Activated CD4-positive, alpha-beta T cell treated with anti-CD3 and anti-CD28 coated beads for 1 hour (primary cell): ENCODE data around the gene KIRREL1.

ENCODE experiments used
- DNase-seq: peaks from one replicate; pipeline ENCODE4 v3.0.0-alpha.2; 2020

Gene KIRREL1

DNA sequence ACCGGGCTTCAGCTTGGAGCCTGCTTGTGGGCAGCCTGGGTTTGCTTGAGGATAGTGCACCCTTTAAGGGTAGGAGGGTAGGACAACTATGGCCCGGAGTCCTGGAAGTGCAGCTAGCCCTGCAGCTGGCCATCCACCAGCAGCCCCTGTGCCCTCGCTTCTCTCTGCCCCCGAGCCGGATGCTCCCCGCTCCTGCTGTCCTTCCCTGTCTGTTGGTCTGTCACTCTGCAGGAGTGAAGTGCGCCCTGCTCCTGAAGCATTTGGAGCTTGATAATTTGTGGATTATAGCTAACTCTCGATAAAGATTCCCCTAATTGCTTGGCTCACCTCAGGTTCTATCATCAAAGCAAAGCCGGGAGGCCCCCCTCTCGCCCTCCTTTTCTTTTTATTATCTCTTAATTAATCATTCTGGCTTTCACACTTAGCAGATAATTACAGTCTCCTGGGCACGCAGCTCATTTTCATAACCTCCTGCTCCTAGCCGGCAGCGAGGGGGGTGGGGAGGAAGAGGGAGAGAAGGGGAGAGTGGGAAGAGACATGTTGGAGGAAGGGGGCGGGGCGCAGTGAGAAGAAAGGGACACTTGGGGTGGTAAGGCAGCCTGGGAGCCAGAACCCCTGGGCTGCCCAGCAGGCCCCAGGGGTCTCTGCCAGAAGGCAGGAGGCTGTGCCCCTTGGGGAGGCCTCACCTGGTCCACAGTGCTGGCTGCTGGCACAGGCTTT, 14.4 kb downstream of the KIRREL1 start:
- no peak for DNase-seq

DNA sequence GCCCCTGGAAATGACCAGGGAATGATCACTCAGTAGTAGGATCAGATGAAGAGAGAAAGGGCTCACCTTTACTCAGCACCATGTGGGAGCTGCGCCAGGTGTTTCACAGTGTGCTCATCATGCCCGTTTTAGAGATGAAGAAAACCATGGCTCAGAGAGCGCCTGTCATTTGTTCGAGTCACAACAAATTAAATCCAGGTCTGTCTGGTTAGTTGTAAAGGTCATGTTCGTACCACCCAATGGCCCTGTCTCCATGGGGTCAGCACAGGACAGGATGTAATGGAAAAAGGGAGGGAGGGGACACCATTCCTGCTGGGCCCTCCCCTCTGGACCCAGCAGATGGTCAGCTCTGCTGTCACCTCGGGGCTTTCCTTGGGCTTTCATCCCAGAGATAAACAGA, 15.2 kb downstream of the KIRREL1 start:
- DNase-seq, result no peak

- DNase-seq, result no peak
These were observed 18.3 kb downstream of the KIRREL1 start for GRCh38 chr1:158011714-158012113.

DNA sequence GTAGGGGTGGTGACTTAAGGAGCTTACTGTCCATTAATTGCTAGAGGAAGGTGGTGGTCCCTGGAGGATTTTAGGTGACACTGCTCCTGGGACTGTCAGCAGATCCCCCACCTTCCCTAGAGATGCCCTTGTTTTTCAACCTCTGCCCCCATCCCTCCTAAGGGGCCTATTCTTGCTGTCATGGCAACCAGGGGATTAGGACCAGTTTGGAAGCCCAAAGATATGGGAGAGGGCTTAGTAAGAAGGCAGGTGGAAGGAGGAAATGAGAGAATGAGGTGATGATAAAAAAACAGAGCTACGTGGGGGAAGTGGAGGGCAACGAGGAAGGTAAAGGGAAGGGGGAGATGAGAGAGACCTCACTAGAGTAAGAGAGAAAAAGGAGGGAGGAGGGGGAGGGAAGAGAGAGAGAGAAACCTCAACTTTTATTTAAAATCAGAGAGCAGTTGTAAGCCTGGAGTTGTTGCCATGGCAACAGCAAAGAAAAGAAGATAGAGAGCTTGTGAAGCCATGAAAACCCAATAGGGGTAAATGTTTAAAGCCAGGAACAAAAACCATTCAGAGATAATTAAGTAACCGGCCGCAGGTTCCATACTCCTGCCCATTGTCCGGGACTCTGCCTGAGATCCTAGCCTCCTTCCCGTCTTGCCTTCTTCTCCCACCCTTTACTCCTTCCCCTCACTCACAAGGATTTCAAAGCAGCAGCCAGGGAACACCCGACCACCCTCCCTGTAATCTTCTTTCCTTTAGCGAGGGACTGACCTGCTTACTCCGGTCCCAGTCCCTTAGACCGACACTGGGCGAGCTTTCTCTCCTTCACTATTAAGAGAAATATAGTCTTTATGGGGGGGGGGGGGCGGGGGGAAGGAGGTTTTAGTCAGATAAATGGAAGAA, 20.6 kb downstream of the KIRREL1 start:
- no peak for DNase-seq

DNA sequence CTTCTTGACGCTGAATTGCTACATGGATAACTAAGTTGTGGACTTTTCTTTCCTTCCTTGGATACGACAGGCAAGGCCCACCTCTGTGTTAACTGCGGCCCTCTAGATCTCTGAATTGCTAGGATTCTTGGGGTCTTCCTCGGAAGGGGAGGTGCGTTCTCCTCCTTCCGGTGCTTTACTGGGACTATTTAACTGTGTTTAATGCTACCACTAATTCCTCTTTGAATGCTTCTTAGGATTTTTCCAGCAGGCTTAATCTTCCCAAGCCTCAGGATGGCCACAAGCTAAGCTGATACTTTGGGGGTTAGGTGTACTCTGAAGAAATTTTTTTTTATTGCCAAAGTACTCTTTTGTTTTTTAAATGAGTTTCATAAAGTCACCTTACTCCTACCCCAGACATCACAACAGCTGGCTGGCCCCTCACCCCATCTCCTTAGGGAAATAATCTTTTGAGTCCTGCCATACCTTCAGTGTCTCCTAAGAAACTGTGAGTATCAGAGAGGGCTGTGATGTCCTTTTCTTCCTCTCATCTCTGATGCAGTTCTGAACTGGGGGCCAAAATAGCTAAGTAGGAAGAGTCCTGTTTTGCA, 21.4 kb downstream of the KIRREL1 start:
- DNase-seq, result no peak

DNA sequence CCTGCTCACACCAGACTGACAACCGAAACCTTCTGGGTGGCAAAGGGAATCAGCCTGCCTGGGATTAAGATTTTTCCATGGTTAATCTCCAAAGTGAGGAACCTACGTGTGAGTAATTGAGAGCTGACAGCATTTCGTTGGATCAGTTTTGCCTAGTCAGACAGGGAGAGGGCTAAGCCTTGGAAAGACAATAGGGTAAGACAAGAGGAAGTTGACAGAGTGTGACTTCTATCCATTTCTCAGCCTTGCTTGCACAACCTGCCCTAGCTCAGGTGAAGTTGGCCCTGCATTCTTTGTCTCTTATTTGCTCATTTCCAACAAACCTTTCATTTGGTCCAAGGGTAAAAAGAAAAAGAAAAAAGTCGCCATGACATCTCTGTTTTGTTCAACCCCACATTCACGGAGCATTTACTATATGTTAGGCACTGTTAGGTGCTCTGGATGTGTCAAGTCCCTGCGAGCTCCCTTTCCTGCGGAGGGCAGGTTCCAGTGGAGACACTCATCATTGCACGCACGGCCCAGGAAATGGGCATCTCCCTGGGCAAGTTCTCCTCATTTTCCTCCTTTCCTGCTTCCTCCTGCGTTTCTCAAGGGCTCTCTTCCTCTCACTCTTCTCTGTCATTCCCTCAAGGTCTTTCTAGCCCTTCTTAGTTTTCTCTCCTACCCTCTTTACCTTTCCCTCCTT, 23.3 kb downstream of the KIRREL1 start:
- DNase-seq, result no peak

GRCh38 chr1:158017800-158018595, 24.6 kb downstream of the KIRREL1 start:
- no peak for DNase-seq

DNA sequence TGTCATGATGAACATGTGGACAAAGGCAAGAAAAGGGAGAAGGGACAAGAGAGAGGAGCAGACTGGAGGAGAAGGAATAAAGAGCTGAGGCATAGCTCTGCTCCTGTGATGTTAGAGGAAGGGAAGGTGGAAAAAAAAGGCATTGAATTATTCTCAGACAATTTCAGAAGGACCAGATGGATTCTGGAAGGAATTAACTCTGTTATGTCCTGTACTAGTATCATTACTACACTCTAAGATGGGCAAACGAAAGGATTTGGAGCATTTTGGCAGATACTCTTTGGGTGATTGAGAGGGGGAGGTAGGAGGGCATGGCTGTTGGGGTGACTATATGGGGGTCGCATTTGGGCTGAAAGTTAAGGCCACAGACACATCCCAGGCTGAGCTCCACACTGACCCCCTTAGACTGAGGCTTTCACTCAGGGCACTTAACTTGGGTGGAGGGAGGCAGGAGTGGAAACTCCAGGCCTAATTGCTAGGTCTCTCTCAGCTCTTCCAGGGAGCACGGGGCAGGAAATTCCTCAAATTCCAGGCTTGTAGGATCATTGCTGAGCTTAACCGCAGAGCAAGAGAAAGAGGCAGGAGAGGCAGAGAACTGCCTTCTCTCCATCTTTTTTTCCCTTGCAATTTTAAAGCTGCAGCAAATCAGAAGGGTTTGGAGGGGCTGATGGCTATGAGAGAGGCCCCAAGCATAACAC, 25.9 kb downstream of the KIRREL1 start:
- no peak for DNase-seq

DNA sequence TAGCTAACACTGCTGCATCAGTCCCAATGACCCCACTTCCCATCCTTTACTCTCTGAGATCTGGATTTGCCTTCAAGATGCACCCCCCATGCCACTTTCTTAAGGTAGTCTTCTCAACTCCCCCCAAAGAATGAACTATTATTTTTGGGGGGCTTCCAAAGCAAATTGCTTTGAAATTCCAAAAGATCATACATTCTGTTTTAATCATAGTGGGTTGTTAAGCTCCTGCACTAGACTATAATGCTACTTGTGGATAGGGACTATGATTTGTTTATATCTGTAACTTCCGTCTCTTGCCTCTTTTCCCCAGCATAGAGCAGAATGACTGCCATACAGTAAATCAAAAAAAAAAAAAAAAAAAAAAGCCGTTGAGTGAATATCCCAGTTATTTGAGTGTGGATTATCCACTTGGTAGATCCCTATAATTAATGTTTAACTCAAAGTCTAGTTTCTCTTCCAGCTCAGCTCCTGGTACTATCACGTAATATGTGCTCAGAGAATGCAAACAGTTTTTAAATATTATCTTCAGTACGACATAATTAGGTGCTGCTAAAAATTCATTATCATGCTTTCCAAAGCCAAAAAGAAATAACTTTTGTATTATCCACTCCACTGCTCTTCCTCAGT, 26.9 kb downstream of the KIRREL1 start:
- no peak for DNase-seq

GRCh38 chr1:158020886-158021620, 27.6 kb downstream of the KIRREL1 start:
- DNase-seq, result no peak

- DNase-seq, result no peak
These were observed 28.3 kb downstream of the KIRREL1 start for GRCh38 chr1:158021721-158022120.

DNA sequence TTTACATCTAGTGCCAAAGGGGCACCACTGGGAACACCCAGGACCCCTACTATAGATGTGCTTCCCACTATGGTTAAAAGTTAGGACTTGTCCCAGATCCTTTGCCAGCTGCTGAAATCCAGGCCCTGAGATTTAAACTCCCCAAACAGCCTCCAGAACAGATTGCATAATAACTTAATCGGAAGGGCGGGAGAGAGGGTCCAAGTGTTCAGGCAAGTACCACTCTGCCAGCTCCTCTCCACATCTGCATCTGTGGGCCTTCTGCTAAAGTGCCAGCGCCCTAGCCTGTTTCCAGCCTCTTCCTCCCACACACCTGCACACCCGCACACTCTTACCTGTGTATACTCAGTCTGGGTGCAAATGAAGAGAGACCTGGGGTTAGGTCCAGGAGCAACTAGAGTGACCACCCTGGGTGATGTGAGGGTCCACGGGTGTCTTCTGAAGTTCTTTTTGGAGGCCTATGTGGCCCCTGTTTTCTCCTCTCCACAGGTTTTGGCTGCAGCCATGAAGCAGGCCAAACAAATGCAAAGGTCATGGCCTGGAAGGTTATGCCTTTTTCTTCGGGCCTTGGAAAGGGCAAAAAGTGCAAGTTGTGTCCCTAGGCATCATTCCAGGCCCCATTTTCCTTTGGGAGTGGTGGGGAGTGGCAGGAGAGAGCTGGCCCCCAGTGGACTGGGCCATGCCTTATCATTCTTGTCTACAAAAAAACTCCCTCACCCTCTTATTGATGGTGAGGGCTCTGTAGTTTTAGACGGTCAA, 29.3 kb downstream of the KIRREL1 start:
- DNase-seq, result no peak

GRCh38 chr1:158024737-158025136, 31.3 kb downstream of the KIRREL1 start:
- DNase-seq, result no peak

DNA sequence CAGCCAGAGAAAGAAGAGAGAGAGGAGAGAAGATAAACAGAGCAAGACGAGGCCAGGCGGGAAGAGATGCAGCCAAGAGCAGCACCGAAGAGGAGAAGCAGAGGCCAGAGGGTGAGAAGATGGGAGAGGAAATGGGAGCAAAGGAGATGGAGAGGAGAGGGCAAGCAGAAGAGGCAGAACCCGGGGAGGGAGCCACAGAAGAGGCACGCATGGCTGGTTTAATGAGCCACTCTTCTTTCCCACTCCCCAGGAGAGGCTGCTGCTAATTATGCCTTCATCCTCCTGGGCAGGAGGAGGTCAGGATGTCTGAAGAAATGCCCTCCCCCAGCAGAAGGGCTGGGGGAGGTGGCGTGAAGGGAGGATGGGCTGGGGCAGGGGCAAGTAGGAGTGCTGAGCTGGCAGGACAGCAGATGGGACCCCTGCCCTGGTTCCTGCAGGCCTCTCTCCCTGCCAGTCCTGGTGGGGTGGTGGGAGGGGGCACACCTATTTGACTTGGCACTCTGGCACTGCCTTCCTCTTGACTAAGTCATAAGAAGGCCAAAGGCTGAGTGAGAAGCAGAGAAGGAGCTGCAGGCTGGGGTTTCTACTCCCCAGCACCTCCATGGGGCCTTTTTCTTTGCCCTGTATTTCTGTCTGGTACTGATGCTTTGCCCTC, 32.3 kb downstream of the KIRREL1 start:
- DNase-seq, result no peak

DNA sequence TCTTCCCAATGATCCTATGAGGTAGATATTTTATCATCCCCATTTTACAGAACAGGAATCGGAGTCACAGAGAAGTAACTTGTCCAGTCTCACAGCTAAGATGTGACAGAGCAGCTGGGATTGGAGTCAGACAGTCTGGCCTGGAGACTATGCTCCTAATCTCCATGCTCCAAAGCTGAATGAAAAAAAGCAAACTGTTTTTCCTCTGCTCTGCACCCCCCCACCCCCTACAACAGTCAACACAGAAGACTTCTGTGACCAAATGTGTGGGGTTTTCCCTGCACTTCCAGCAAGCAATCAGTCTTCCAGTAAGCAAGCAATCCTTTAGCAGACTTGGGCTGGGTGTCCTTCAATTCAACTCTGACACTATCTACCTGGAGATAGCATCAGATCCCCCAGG, 33.2 kb downstream of the KIRREL1 start:
- no peak for DNase-seq

- no peak for DNase-seq
These were observed 34.1 kb downstream of the KIRREL1 start for GRCh38 chr1:158027508-158027907.

- DNase-seq, result no peak
These were observed 35.5 kb downstream of the KIRREL1 start for GRCh38 chr1:158028969-158029368.

- no peak for DNase-seq
These were observed 41.6 kb downstream of the KIRREL1 start for GRCh38 chr1:158035014-158035413.

DNA sequence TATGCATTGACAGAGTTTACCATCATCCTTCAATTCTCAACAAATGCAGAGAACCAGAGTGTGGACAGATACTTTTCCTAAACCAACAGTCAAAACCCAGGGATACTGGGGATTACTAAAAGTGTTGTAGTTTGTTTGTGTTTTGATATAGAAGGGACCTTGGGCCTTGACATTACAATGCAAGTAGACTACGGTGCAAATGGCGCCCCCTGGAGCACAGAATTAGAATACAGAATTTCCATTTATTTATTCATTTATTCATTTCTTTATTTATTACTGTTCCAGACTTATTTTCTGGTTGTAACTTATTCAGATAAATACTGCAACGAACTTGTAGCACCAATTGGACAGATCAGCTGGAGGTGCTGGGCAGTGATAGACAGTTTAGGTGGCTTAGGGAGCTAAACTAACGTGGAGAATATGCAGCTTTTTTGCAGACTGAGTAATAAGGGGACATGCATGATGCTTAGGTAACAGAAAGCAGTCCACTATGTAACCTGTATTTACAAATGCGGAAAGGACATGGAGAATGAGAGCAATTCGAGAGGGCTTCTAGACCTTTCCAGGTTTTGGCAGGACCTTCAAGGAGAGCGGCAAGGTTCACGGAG, 42.6 kb downstream of the KIRREL1 start:
- no peak for DNase-seq
